HG03439 (cell line): Measurements from ENCODE around the gene KRT83.
"Not testable (repeated sequence)": the region's sequence is repeated elsewhere in the genome, so short reads cannot be mapped to it uniquely, and the experiment has no call there.

Experiments
- ATAC-seq: cut with Tn5 transposase; IDR thresholded peaks from one replicate; pipeline ENCODE4 v1.9.1; 2021; ENCODE audit warnings: mild to moderate bottlenecking, moderate library complexity; ENCODE audit not compliant: unreplicated experiment

Gene KRT83

GRCh38 chr12:52333321-52333720, 12.1 kb upstream of the KRT83 start:
- ATAC-seq = no peak

GRCh38 chr12:52332381-52332780, 11.2 kb upstream of the KRT83 start:
- ATAC-seq = no peak

GRCh38 chr12:52331833-52332232, 10.6 kb upstream of the KRT83 start:
- no peak for ATAC-seq

GRCh38 chr12:52331039-52331438, 9.8 kb upstream of the KRT83 start:
- ATAC-seq = no peak

- no peak for ATAC-seq
Measured at GRCh38 chr12:52327830-52328500, 6.8 kb upstream of the KRT83 start.

- ATAC-seq = peak; percentile 87
Measured at GRCh38 chr12:52327052-52327829, 6.0 kb upstream of the KRT83 start.

GRCh38 chr12:52324153-52324444, 2.9 kb upstream of the KRT83 start:
- ATAC-seq = no peak

GRCh38 chr12:52323416-52324152, 2.4 kb upstream of the KRT83 start:
- no peak for ATAC-seq

GRCh38 chr12:52323001-52323400, 1.8 kb upstream of the KRT83 start:
- no peak for ATAC-seq

GRCh38 chr12:52322069-52322468, 871 bp upstream of the KRT83 start:
- no peak for ATAC-seq

- ATAC-seq = no peak
Measured at GRCh38 chr12:52321418-52321817, 220 bp upstream of the KRT83 start.

GRCh38 chr12:52319097-52319496, 2.1 kb downstream of the KRT83 start:
- ATAC-seq = no peak

GRCh38 chr12:52318241-52318990, 2.8 kb downstream of the KRT83 start:
- ATAC-seq = no peak

GRCh38 chr12:52317468-52318052, 3.6 kb downstream of the KRT83 start:
- no peak for ATAC-seq

GRCh38 chr12:52316701-52317100, 4.5 kb downstream of the KRT83 start:
- no peak for ATAC-seq

GRCh38 chr12:52316290-52316689, 4.9 kb downstream of the KRT83 start:
- ATAC-seq = no peak

GRCh38 chr12:52315721-52316120, 5.5 kb downstream of the KRT83 start:
- not testable (repeated sequence) for ATAC-seq

GRCh38 chr12:52314511-52314910, 6.7 kb downstream of the KRT83 start:
- no peak for ATAC-seq

GRCh38 chr12:52313926-52314325, 7.3 kb downstream of the KRT83 start:
- ATAC-seq = no peak

- no peak for ATAC-seq
Measured at GRCh38 chr12:52313461-52313860, 7.7 kb downstream of the KRT83 start.

- no peak for ATAC-seq
Measured at GRCh38 chr12:52312086-52312485, 9.1 kb downstream of the KRT83 start.
